T-cell (primary cell): Measurements from ENCODE around the gene BCL11B. TPM values are rescaled to one million over a fixed set of nuclear protein-coding genes. Genes with fewer than 3 reads are reported as not detected.
A peak's percentile ranks its signal among the peaks of the same experiment; 100 is the strongest.

ENCODE experiments used
- ATAC-seq, 4 experiments: fragments of 200-7000 bp in 3 of 4; fragments of 150-1000 bp in 1 of 4; cut with Tn5 transposase; replicated peaks in 1 of 4; 1 replicate in 3 of 4; 2 replicates in 1 of 4; pipeline ENCODE4 v1.10.0; 2021; ENCODE audit warnings: moderate library complexity in 3 of 4, mild to moderate bottlenecking in 2 of 4, moderate number of reproducible peaks in 1 of 4
- CTCF ChIA-PET, 2 donors: fragments of 300-600 bp; sonication (Branson Sonifier 250); formaldehyde crosslinking; loops; one replicate each; lab custom pipeline; 2022; ENCODE audit warnings: antibody characterized with exemption in 2 of 2; lab: Charles Lee
- POLR2A ChIA-PET, 2 donors: fragments of 300-600 bp; sonication (Branson Sonifier 250); formaldehyde crosslinking; loops; one replicate each; lab custom pipeline; 2022; ENCODE audit warnings: antibody characterized with exemption in 2 of 2; lab: Charles Lee
- DNase-seq, 35 experiments: peaks; one replicate each; pipeline versions ENCODE4 v3.0.0 to v3.0.0-alpha.2; 2013 to 2023
- H3K27ac ChIP-seq: one replicate; pipeline ENCODE4 v1.5.1; 2013; ENCODE audit warnings: low read length
- H3K27me3 ChIP-seq, 2 experiments: replicated peaks in 1 of 2; 1 replicate in 1 of 2; 2 replicates in 1 of 2; pipeline versions ENCODE4 v1.6.1 to v1.7.0; 2013; ENCODE audit warnings: low read length in 1 of 2, mixed read lengths in 1 of 2; ENCODE audit not compliant: control insufficient read depth in 2 of 2, insufficient read depth in 2 of 2; ENCODE audit errors: extremely low read depth in 1 of 2
- H3K36me3 ChIP-seq, 2 donors: 1 replicate in 1 of 2; 2 replicates in 1 of 2; pipeline versions ENCODE4 v1.6.1 to v1.7.0; 2013; ENCODE audit warnings: low read length in 1 of 2; ENCODE audit not compliant: control insufficient read depth in 2 of 2, insufficient read depth in 1 of 2; ENCODE audit errors: extremely low read depth in 1 of 2
- H3K4me1 ChIP-seq, 2 experiments: 1 replicate in 1 of 2; 2 replicates in 1 of 2; pipeline versions ENCODE4 v1.6.1 to v1.7.0; 2013; ENCODE audit warnings: low read length in 2 of 2, mixed read lengths in 1 of 2; ENCODE audit not compliant: insufficient read depth in 2 of 2, control insufficient read depth in 1 of 2; ENCODE audit errors: extremely low read depth in 1 of 2
- H3K4me3 ChIP-seq, 2 donors: 1 replicate in 1 of 2; 2 replicates in 1 of 2; pipeline versions ENCODE4 v1.5.1 to v1.7.0; 2013; ENCODE audit warnings: mild to moderate bottlenecking in 2 of 2, low read length in 1 of 2, moderate library complexity in 1 of 2; ENCODE audit not compliant: control insufficient read depth in 1 of 2; ENCODE audit errors: extremely low read depth in 1 of 2
- H3K9me3 ChIP-seq: 2 replicates; pipeline ENCODE4 v1.7.0; 2013
- H3K27ac Mint-ChIP-seq, 2 donors: one replicate each; pipeline ENCODE4 v1.8.0; 2020 to 2021; ENCODE audit warnings: mild to moderate bottlenecking in 2 of 2, mixed read lengths in 2 of 2
- H3K27me3 Mint-ChIP-seq, 2 donors: one replicate each; pipeline ENCODE4 v1.8.0; 2021 to 2022; ENCODE audit warnings: mixed read lengths in 2 of 2
- H3K36me3 Mint-ChIP-seq: one replicate; pipeline ENCODE4 v1.8.0; 2021; ENCODE audit warnings: mixed read lengths
- H3K4me1 Mint-ChIP-seq, 3 donors: one replicate each; pipeline ENCODE4 v1.8.0; 2020 to 2022; ENCODE audit warnings: mixed read lengths in 3 of 3, mild to moderate bottlenecking in 1 of 3
- H3K4me3 Mint-ChIP-seq, 3 donors: one replicate each; pipeline ENCODE4 v1.8.0; 2020 to 2022; ENCODE audit warnings: mild to moderate bottlenecking in 3 of 3, mixed read lengths in 3 of 3, moderate library complexity in 3 of 3
- H3K9me3 Mint-ChIP-seq, 3 donors: one replicate each; pipeline ENCODE4 v1.8.0; 2020 to 2022; ENCODE audit warnings: mixed read lengths in 3 of 3
- WGBS: methylation state at CpG from one replicate; pipeline ENCODE4 v1.1.5; 2013; ENCODE audit warnings: missing lambda C conversion rate; ENCODE audit not compliant: insufficient coverage; 5-methylcytosine and 5-hydroxymethylcytosine counted together
- total RNA-seq, 35 experiments: library from RNA in 6 of 35; stranded (reverse) in 6 of 35; fragments of 120-200 nt in 1 of 35; gene quantifications; one replicate each; pipeline versions ENCODE4 v1.2.1 to v1.2.4 and lab custom pipeline; 2013 to 2026

BCL11B gene
- total RNA-seq, 5 donors from 2014 or later (not counting 1 experiment from before 2014, with no cell fraction given), result 181 to 240 (median 196) TPM

GRCh38 chr14:99250636-99251208, 21.3 kb downstream of the BCL11B start:
- ATAC-seq (peak in 1 of 4 experiments; percentile 23), DNase-seq (peak in 4 of 35 experiments; percentile 46 to 67 (median 62))
- Mint-ChIP-seq H3K27me3 (no peaks in the 10 kb centered on the region), H3K4me1 (peaks cover 89 to 90% (median 90%) of the 10 kb centered on the region in 3 donors), H3K9me3 (no peaks in the 10 kb centered on the region), H3K36me3 (peaks cover 54% of the 10 kb centered on the region), H3K27ac (peak overlapping the region; percentile 99 to 100), H3K4me3 (peak overlapping the region; percentile 73 to 96 (median 81))
- peak overlapping the region; percentile 16 to 36 for H3K4me3 ChIP-seq
- ChIA-PET CTCF (interaction anchor here (0.7 to 1.7 kb wide), 5 partner anchors 9 to 81 kb away, joined by 3 to 7 read pairs (median 6); no protein-coding TSS in a partner anchor), POLR2A (interaction anchor here (0.6 to 1.7 kb wide), 4 partner anchors 10 to 18 kb away, joined by 3 to 23 read pairs (median 4); no protein-coding TSS in a partner anchor)
- WGBS, result 13% methylated on average over 4 of the region's 5 CpGs
- H3K4me1 ChIP-seq, result peaks cover 82 to 100% of the 10 kb centered on the region in 2 experiments
- H3K36me3 ChIP-seq, result peaks cover 8 to 86% of the 10 kb centered on the region in 2 donors
- H3K27me3 ChIP-seq, result no peaks in the 10 kb centered on the region
- no peaks in the 10 kb centered on the region for H3K9me3 ChIP-seq
- H3K27ac ChIP-seq, result peak overlapping the region; percentile 99

- H3K36me3 ChIP-seq, result peaks cover 8 to 72% of the 10 kb centered on the region in 2 donors
- peak overlapping the region; percentile 99 for H3K27ac ChIP-seq
- Mint-ChIP-seq H3K27me3 (no peaks in the 10 kb centered on the region), H3K4me1 (peaks cover 85 to 86% (median 86%) of the 10 kb centered on the region in 3 donors), H3K27ac (peak overlapping the region; percentile 99 to 100), H3K9me3 (no peaks in the 10 kb centered on the region), H3K4me3 (peak overlapping the region; percentile 67 to 96 (median 81)), H3K36me3 (peaks cover 50% of the 10 kb centered on the region)
- CTCF ChIA-PET, result interaction anchor here in 1 of 2 donors (1.7 kb wide), 1 partner anchor 17 kb away, joined by 7 read pairs; no protein-coding TSS in a partner anchor
- H3K4me3 ChIP-seq, result no peak overlapping the region
- H3K9me3 ChIP-seq, result no peaks in the 10 kb centered on the region
- POLR2A ChIA-PET, result interaction anchor here in 1 of 2 donors (1.7 kb wide), 1 partner anchor 9 kb away, joined by 23 read pairs; no protein-coding TSS in a partner anchor
- DNase-seq (peak in 1 of 35 experiments; percentile 46), ATAC-seq (no peak)
- WGBS, result 0% methylated on average over 2 of the region's 6 CpGs
- H3K4me1 ChIP-seq, result peaks cover 75 to 98% of the 10 kb centered on the region in 2 experiments
- no peaks in the 10 kb centered on the region for H3K27me3 ChIP-seq
These were observed 22.6 kb downstream of the BCL11B start for GRCh38 chr14:99249389-99249788.

- CTCF ChIA-PET, result interaction anchor here in 1 of 2 donors (0.8 kb wide), 1 partner anchor 14 kb away, joined by 3 read pairs; no protein-coding TSS in a partner anchor
- Mint-ChIP-seq H3K36me3 (peaks cover 50% of the 10 kb centered on the region), H3K4me3 (peak overlapping the region; percentile 81 to 96 (median 88)), H3K27ac (peak overlapping the region; percentile 99 to 100), H3K4me1 (peaks cover 85 to 86% (median 86%) of the 10 kb centered on the region in 3 donors), H3K9me3 (no peaks in the 10 kb centered on the region), H3K27me3 (no peaks in the 10 kb centered on the region)
- Histone ChIP-seq H3K4me3 (no peak overlapping the region), H3K27ac (peak overlapping the region; percentile 99), H3K9me3 (no peaks in the 10 kb centered on the region), H3K36me3 (peaks cover 8 to 66% of the 10 kb centered on the region in 2 donors), H3K27me3 (no peaks in the 10 kb centered on the region), H3K4me1 (peaks cover 75 to 97% of the 10 kb centered on the region in 2 experiments)
- DNase-seq, result no peak
- ATAC-seq, result no peak
- WGBS, result 2% methylated on average over 5 of the region's 5 CpGs
- POLR2A ChIA-PET, result interaction anchor here in 1 of 2 donors (1.1 kb wide), 1 partner anchor 14 kb away, joined by 9 read pairs; no protein-coding TSS in a partner anchor
These were observed 23.2 kb downstream of the BCL11B start for GRCh38 chr14:99248761-99249171.

- peaks cover 76 to 97% of the 10 kb centered on the region in 2 experiments for H3K4me1 ChIP-seq
- peaks cover 85 to 86% (median 86%) of the 10 kb centered on the region in 3 donors for H3K4me1 Mint-ChIP-seq
- H3K27me3 ChIP-seq, result no peaks in the 10 kb centered on the region
- H3K36me3 ChIP-seq, result peaks cover 8 to 56% of the 10 kb centered on the region in 2 donors
- no peaks in the 10 kb centered on the region for H3K9me3 ChIP-seq
- H3K36me3 Mint-ChIP-seq, result peaks cover 45% of the 10 kb centered on the region
- CTCF ChIA-PET, result no interaction called here
- no peaks in the 10 kb centered on the region for H3K27me3 Mint-ChIP-seq
- POLR2A ChIA-PET, result interaction anchor here (1.0 to 1.1 kb wide), 2 partner anchors 14 to 15 kb away, joined by 3 to 9 read pairs; no protein-coding TSS in a partner anchor
- ATAC-seq, result no peak
- H3K4me3 Mint-ChIP-seq, result peak overlapping the region; percentile 81 to 96 (median 88)
- DNase-seq, result no peak
- WGBS, result 26% methylated on average over 4 of the region's 6 CpGs
- H3K27ac ChIP-seq, result peak overlapping the region; percentile 99
- H3K4me3 ChIP-seq, result peak overlapping the region in 1 of 2 donors; percentile 38
- no peaks in the 10 kb centered on the region for H3K9me3 Mint-ChIP-seq
- H3K27ac Mint-ChIP-seq, result peak overlapping the region; percentile 99 to 100
These were observed 24.2 kb downstream of the BCL11B start for GRCh38 chr14:99247772-99248171.

- 5% methylated on average over 3 of the region's 9 CpGs for WGBS
- CTCF ChIA-PET, result interaction anchor here in 1 of 2 donors (1.3 kb wide), 1 partner anchor 19 kb away, joined by 4 read pairs; no protein-coding TSS in a partner anchor
- H3K27ac Mint-ChIP-seq, result peak overlapping the region; percentile 99 to 100
- peaks cover 8 to 52% of the 10 kb centered on the region in 2 donors for H3K36me3 ChIP-seq
- no peaks in the 10 kb centered on the region for H3K27me3 Mint-ChIP-seq
- H3K4me1 Mint-ChIP-seq, result peaks cover 85 to 86% (median 86%) of the 10 kb centered on the region in 3 donors
- H3K9me3 ChIP-seq, result no peaks in the 10 kb centered on the region
- H3K9me3 Mint-ChIP-seq, result no peaks in the 10 kb centered on the region
- H3K4me3 Mint-ChIP-seq, result peak overlapping the region; percentile 81 to 96 (median 88)
- POLR2A ChIA-PET, result interaction anchor here (1.0 to 1.2 kb wide), 2 partner anchors 15 kb away, joined by 3 to 6 read pairs; no protein-coding TSS in a partner anchor
- peak in 2 of 4 experiments; percentile 4 to 12 for ATAC-seq
- peak in 1 of 35 experiments; percentile 53 for DNase-seq
- peak overlapping the region; percentile 99 for H3K27ac ChIP-seq
- H3K4me1 ChIP-seq, result peaks cover 77 to 97% of the 10 kb centered on the region in 2 experiments
- H3K4me3 ChIP-seq, result peak overlapping the region; percentile 38 to 39
- no peaks in the 10 kb centered on the region for H3K27me3 ChIP-seq
- peaks cover 44% of the 10 kb centered on the region for H3K36me3 Mint-ChIP-seq
These were observed 24.8 kb downstream of the BCL11B start for GRCh38 chr14:99247101-99247729.
